NCI-H2081 treated with DMSO at 0.1 percent for 48 hours (cell line): ENCODE measurements around the gene GRIA1.
A peak's percentile ranks its signal among the peaks of the same experiment; 100 is the strongest.
"Not testable (repeated sequence)": the region's sequence is repeated elsewhere in the genome, so short reads cannot be mapped to it uniquely, and the experiment has no call there.

Source experiments
- DNase-seq: peaks from one replicate; lab custom pipeline; 2025; lab: John Stamatoyannopoulos, UW

The GRIA1 gene

DNA sequence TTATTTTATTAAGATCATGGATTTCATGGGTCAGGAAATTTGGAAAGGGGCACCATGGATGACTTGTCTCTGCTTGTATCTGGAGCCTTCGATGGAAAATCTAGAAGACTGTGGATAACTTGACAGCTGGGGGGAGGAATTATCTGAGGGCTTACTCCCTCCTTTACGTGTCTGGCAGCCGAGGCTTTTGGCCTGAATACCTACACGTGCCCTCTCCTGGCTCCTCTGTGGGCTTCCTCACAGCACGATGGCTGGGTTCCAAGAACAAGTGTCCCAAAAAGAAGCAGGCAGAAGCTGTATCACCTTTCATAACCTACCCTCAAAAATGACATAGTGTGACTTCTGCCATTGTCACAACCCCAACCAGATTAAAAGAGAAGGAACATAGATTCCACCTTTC is 228.9 kb downstream of the GRIA1 start:
- DNase-seq: no peak

DNA sequence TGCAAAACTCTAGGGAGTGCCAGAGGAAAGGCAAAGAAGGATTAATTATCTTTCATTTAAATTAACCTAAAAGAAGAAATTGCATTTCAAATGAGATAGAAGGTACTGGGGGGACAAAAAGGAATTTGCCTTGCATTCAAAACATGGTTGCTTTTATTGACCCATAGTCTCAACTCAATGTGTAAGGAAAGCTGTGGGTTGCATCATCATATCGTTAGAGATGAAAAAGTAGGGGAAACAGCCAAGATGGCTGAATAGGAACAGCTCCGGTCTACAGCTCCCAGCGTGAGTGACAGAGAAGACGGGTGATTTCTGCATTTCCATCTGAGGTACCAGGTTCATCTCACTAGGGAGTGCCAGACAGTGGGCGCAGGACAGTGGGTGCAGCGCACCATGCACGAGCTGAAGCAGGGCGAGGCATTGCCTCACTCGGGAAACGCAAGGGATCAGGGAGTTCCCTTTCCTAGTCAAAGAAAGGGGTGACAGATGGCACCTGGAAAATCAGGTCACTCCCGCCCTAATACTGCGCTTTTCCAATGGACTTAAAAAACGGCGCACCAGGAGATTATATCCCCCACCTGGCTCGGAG is 232.6 kb downstream of the GRIA1 start:
- not testable (repeated sequence) for DNase-seq

- DNase-seq: no peak
Measured at GRCh38 chr5:153742060-153742459, 251.6 kb downstream of the GRIA1 start.

DNA sequence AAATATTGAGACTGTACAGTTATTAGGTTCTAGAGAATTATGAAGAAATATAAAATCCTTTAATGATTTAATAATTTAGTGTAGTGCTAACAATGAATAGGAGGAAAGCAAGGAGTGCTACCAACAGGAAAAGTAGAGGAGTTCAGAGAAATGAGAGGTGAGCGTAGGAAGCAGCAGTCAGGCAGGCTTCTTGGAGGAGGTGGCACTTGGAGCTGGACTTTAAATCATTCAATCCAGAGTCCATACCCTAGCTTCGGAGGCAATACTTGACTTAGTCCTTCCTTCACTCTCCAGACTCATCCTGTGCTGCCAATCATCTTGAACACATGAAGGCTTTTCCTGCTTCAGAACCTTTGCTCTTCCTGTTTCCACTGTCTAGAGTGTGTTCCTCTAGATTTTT is 254.3 kb downstream of the GRIA1 start:
- DNase-seq: no peak

GRCh38 chr5:153745778-153746395 is 255.4 kb downstream of the GRIA1 start:
- peak; percentile 1 for DNase-seq

DNA sequence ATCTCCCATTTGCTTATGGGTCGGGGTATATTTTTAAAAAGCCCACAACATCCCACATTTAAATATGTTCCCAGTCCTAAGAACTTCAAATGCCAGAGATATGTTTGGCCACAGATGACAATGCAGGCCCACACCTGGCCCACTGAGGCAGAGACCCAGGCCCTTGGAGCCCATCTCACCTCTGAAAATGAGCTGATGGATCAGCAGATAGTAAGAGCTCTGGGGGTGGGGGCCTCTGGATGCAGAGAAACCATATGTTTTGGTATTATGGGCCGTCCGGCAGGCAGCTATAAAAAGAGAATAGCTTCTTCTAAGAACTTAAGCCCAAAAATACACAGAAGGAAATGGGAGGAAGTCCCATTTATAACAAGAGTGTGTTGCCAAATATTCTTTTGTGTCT is 256.0 kb downstream of the GRIA1 start:
- DNase-seq: no peak

GRCh38 chr5:153748823-153749222 is 258.4 kb downstream of the GRIA1 start:
- no peak for DNase-seq

- no peak for DNase-seq
Measured at GRCh38 chr5:153749960-153750359, 259.5 kb downstream of the GRIA1 start.

DNA sequence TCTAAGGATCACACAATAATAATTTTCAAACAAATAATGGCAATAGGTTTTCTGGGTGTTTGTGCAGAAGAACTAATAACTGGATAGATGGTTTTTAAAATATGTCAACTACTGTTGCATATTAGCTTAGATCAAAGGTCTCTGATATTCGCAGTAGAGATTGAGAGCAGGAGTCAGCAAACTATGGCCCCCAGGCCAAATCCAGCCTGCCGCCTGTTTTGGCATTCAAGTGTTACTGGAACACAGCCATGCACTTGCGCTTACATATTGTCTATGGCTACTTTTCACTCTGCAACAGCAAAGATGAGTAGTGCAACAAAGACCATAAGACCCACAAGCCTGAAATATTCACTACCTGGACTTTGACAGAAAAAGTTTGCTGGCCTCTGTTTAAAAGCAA is 260.8 kb downstream of the GRIA1 start:
- no peak for DNase-seq

- DNase-seq: no peak
Measured at GRCh38 chr5:153752890-153753289, 262.4 kb downstream of the GRIA1 start.

GRCh38 chr5:153753645-153754432 is 263.4 kb downstream of the GRIA1 start:
- peak; percentile 4 for DNase-seq

GRCh38 chr5:153755913-153756500 is 265.5 kb downstream of the GRIA1 start:
- no peak for DNase-seq

- DNase-seq: no peak
Measured at GRCh38 chr5:153756540-153756939, 266.1 kb downstream of the GRIA1 start.

GRCh38 chr5:153765987-153766386 is 275.5 kb downstream of the GRIA1 start:
- no peak for DNase-seq

DNA sequence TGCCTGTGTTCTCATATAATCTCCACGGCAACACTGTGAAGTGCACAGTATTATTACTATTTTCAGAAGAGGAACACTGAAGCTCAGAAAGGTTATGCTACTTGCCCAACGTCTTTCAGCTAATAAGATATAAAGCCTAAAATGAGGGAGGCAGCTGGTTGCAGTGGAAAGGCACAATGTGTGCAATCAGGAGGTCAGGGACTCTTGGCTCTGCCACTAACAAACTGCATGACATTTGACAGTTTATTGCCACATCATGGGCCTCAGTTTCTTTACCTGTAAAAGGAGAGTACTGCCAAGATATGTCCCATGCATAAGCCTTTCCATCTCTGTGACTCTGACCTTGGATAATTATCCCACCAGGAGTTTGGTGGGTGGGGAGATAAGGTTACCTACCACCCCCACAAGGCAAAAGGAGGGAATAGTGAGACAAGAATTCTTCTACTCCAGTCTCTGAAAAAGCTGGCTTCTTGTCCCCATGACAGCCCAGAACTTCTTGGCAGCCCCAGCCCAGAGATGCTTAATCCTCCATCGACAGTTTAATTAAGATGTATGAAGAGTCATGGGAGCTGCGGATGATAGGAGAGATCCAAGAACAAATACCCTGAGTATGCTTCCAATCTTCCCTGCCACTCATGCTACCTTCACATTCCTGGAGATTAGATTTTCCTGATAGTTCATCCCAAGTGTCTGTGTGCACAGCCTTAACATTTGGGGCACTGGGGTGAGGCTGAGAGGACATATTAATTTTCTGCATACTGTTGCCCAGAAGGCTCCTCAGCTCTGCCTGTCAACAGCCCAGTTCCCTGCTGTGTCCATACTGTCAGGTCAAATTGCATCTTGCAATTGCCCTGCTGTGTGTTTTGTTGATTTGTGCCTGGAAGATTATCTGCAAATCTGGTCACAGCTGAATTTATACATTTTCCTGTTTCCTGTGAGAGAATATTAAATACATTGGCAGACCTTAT is 277.0 kb downstream of the GRIA1 start:
- DNase-seq: no peak

GRCh38 chr5:153770066-153770465 is 279.6 kb downstream of the GRIA1 start:
- DNase-seq: no peak

DNA sequence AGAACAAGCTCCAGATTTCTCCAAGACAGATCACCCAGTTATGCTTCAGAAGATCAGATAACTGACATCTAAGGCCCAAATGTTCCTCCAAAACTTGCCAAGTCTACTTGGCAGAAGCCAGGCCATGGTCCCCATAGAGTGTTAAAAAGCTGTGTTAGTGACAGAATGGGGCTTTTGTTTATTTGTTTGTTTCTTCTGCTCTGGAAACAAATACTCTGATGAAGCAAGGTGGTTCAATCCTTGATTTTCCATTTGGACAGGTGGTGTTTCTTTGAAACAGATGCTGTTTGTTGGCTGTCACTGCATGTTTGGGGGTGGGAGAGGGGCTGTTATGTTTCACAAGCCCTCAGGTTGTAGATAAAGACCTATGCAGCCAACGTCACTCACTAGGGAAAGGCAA is 284.2 kb downstream of the GRIA1 start:
- DNase-seq: no peak

DNA sequence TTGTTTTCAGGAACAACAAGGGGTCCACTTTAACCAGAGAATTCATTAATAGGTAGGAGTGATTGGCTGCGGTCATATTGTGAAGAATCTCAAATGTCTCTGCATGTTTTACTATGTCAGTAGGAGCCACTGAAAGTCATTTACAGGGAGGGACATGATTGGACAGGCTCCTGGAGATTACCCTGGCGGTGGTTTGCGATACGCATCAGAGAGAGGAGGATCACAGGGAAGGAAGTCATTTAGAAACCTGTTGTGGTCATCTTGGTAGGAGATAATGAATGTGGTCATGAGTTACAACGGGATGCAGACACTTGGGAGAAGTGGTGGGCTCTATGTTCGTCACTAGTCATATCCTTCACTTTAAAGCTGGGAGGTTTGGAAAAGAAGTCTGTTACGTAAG is 285.5 kb downstream of the GRIA1 start:
- DNase-seq: no peak

GRCh38 chr5:153777681-153778581 is 287.5 kb downstream of the GRIA1 start:
- no peak for DNase-seq

- no peak for DNase-seq
Measured at GRCh38 chr5:153779836-153780235, 289.4 kb downstream of the GRIA1 start.
